A673 (cell line): ENCODE measurements around the gene FAXDC2.

Source experiments
- EZH2 ChIP-seq: fragments of 200-600 bp; sonication (generic); IDR thresholded peaks from 2 replicates; pipeline ENCODE4 v1.6.1; 2017; ENCODE audit warnings: borderline replicate concordance, low read depth, mild to moderate bottlenecking, mixed read lengths, antibody characterized with exemption, low read length; ENCODE audit not compliant: poor library complexity, severe bottlenecking
- TF ChIP-seq, protein P1 (sequence below): fragments of 300-800, 200-600 bp; sonication (generic); conservative IDR thresholded peaks from 2 replicates; pipeline ENCODE4 v1.5.1; 2017; ENCODE audit warnings: low read depth, mild to moderate bottlenecking, antibody characterized with exemption, low read length, moderate library complexity, mixed read lengths

DNA sequence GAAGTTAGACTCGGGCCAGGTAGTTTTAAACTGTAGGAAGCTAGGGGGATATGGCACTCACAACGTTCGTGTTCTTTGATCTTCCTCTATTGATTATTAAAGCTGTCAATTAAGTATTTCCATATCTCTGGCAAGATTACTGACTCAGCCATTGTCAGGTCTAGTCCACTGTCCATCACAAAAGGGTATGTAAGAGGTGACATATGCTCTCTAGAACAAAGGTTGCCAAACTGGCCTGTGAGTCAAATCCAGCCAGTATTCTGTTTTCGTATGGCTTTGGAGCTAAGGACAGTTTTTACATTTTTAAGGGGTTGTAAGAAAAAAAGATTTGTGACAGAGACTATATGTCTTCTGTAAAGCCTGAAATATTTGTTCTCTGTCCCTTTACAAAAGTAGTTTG, 44.2 kb downstream of the FAXDC2 start:
- TF ChIP-seq, protein P1, sequence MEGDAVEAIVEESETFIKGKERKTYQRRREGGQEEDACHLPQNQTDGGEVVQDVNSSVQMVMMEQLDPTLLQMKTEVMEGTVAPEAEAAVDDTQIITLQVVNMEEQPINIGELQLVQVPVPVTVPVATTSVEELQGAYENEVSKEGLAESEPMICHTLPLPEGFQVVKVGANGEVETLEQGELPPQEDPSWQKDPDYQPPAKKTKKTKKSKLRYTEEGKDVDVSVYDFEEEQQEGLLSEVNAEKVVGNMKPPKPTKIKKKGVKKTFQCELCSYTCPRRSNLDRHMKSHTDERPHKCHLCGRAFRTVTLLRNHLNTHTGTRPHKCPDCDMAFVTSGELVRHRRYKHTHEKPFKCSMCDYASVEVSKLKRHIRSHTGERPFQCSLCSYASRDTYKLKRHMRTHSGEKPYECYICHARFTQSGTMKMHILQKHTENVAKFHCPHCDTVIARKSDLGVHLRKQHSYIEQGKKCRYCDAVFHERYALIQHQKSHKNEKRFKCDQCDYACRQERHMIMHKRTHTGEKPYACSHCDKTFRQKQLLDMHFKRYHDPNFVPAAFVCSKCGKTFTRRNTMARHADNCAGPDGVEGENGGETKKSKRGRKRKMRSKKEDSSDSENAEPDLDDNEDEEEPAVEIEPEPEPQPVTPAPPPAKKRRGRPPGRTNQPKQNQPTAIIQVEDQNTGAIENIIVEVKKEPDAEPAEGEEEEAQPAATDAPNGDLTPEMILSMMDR, result no peak
- TF ChIP-seq EZH2, result no peak
